ENCODE results near the gene LRP1. TPM values are rescaled to one million over a fixed set of nuclear protein-coding genes. Genes with fewer than 3 reads are reported as not detected.

Gene LRP1
- total and polyA plus RNA-seq, 2 of the 13 experiments (the other 11 are each of a cell fraction or from before 2014, with no cell fraction given): 14.7 to 30.8 TPM

GRCh38 chr12:57235017-57235727 is 106.9 kb downstream of the LRP1 start (continued):
- no peak for TF ChIP-seq NFE2L2 (IDR thresholded peaks at IDR 0.05; ENCODE audit: low read length)
- TF ChIP-seq ZNF501 (CRISPR knock-in tag; IDR thresholded peaks at IDR 0.05): no peak
- TF ChIP-seq BORCS8-MEF2B (CRISPR knock-in tag; IDR thresholded peaks at IDR 0.05): peak; percentile 65; the same call in 1 of the 2 replicates
- TF ChIP-seq ZNF326 (CRISPR knock-in tag; IDR thresholded peaks at IDR 0.05; ENCODE audit: borderline replicate concordance): no peak
- no peak for TF ChIP-seq BRD4 (CRISPR knock-in tag; IDR thresholded peaks at IDR 0.05)
- TF ChIP-seq ZNF24 (IDR thresholded peaks at IDR 0.05): no peak
- TF ChIP-seq, protein P1, sequence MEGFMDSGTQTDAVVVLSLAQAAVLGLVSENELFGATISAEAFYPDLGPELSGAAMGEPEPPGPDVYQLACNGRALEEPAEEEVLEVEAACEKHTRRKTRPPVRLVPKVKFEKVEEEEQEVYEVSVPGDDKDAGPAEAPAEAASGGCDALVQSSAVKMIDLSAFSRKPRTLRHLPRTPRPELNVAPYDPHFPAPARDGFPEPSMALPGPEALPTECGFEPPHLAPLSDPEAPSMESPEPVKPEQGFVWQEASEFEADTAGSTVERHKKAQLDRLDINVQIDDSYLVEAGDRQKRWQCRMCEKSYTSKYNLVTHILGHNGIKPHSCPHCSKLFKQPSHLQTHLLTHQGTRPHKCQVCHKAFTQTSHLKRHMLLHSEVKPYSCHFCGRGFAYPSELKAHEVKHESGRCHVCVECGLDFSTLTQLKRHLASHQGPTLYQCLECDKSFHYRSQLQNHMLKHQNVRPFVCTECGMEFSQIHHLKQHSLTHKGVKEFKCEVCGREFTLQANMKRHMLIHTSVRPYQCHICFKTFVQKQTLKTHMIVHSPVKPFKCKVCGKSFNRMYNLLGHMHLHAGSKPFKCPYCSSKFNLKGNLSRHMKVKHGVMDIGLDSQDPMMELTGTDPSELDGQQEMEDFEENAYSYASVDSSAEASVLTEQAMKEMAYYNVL (CRISPR knock-in tag; IDR thresholded peaks at IDR 0.05; ENCODE audit: borderline replicate concordance): no peak
- TF ChIP-seq PHF20 (CRISPR knock-in tag; IDR thresholded peaks at IDR 0.05): no peak
- TF ChIP-seq ZNF543 (CRISPR knock-in tag; IDR thresholded peaks at IDR 0.05): no peak
- TF ChIP-seq ZNF572 (CRISPR knock-in tag; IDR thresholded peaks at IDR 0.05): no peak
- TF ChIP-seq MTA1 (CRISPR knock-in tag; IDR thresholded peaks at IDR 0.05; ENCODE audit: borderline replicate concordance): peak; percentile 78; the same call in 1 of the 2 replicates
- TF ChIP-seq MED8 (CRISPR knock-in tag; IDR thresholded peaks at IDR 0.05; ENCODE audit: insufficient replicate concordance): peak; percentile 49
- no peak for TF ChIP-seq ZNF83 (CRISPR knock-in tag; IDR thresholded peaks at IDR 0.05; ENCODE audit: borderline replicate concordance)
- no peak for TF ChIP-seq NFRKB (IDR thresholded peaks at IDR 0.05)
- TF ChIP-seq NCOA1 (CRISPR knock-in tag; IDR thresholded peaks at IDR 0.05): no peak
- TF ChIP-seq POLR2AphosphoS2 (IDR thresholded peaks at IDR 0.05; ENCODE audit: low read depth, low read length): no peak
- TF ChIP-seq ZBTB21 (CRISPR knock-in tag; IDR thresholded peaks at IDR 0.05): no peak
- no peak for TF ChIP-seq MYNN (CRISPR knock-in tag; IDR thresholded peaks at IDR 0.05; ENCODE audit: low read depth)
- TF ChIP-seq NFKB2 (CRISPR knock-in tag; IDR thresholded peaks at IDR 0.05; ENCODE audit: borderline replicate concordance): no peak
- TF ChIP-seq, protein P2, sequence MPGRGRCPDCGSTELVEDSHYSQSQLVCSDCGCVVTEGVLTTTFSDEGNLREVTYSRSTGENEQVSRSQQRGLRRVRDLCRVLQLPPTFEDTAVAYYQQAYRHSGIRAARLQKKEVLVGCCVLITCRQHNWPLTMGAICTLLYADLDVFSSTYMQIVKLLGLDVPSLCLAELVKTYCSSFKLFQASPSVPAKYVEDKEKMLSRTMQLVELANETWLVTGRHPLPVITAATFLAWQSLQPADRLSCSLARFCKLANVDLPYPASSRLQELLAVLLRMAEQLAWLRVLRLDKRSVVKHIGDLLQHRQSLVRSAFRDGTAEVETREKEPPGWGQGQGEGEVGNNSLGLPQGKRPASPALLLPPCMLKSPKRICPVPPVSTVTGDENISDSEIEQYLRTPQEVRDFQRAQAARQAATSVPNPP (CRISPR knock-in tag; IDR thresholded peaks at IDR 0.05): no peak
- no peak for TF ChIP-seq ATAD3A (CRISPR knock-in tag; IDR thresholded peaks at IDR 0.05)
- TF ChIP-seq ZNF7 (CRISPR knock-in tag; IDR thresholded peaks at IDR 0.05): no peak
- TF ChIP-seq ZBTB7A (CRISPR knock-in tag; IDR thresholded peaks at IDR 0.05): no peak; the same call in 1 of the 2 replicates
- TF ChIP-seq NFKBIZ (CRISPR knock-in tag; IDR thresholded peaks at IDR 0.05): no peak
- no peak for TF ChIP-seq FOXM1 (CRISPR knock-in tag; IDR thresholded peaks at IDR 0.05)
- TF ChIP-seq TEAD3 (CRISPR knock-in tag; optimal IDR thresholded peaks at IDR 0.05; ENCODE audit: borderline replicate concordance): no peak
- TF ChIP-seq ZNF207 (IDR thresholded peaks at IDR 0.05; ENCODE audit: borderline replicate concordance): no peak
- TF ChIP-seq SRSF4 (IDR thresholded peaks at IDR 0.05; ENCODE audit: low read depth, low read length, poor library complexity, severe bottlenecking): no peak
- TF ChIP-seq HMG20B (CRISPR knock-in tag; conservative IDR thresholded peaks at IDR 0.05): no peak
- TF ChIP-seq U2AF1 (optimal IDR thresholded peaks at IDR 0.05; ENCODE audit: low read depth, low read length): peak; percentile 48
- no peak for TF ChIP-seq ZNF775 (CRISPR knock-in tag; IDR thresholded peaks at IDR 0.05; ENCODE audit: borderline replicate concordance)
- TF ChIP-seq ZNF816 (CRISPR knock-in tag; IDR thresholded peaks at IDR 0.05; ENCODE audit: borderline replicate concordance): no peak
- no peak for TF ChIP-seq IKZF1 (IDR thresholded peaks at IDR 0.05)

Measured in HepG2 (cell line).